GM21825 (cell line): ENCODE measurements around the gene EPAS1.

ENCODE experiments used
- ATAC-seq: cut with Tn5 transposase; IDR thresholded peaks from one replicate; pipeline ENCODE4 v1.9.1; 2021; ENCODE audit warnings: mild to moderate bottlenecking, moderate library complexity; ENCODE audit not compliant: unreplicated experiment

EPAS1 gene

GRCh38 chr2:46296840-46297545, at the start of gene EPAS1:
Gene EPAS1, plus strand, starts transcription at chr2:46297407. Its CDS starts 505 bp downstream, at chr2:46297912.
- peak; percentile 75 for ATAC-seq

- no peak for ATAC-seq
Measured at GRCh38 chr2:46248171-46248570, 49.0 kb upstream of the EPAS1 start.

GRCh38 chr2:46249654-46250053, 47.6 kb upstream of the EPAS1 start:
- ATAC-seq, result no peak

GRCh38 chr2:46252891-46253659, 44.1 kb upstream of the EPAS1 start:
- no peak for ATAC-seq

- ATAC-seq, result no peak
Measured at GRCh38 chr2:46254474-46254873, 42.7 kb upstream of the EPAS1 start.

- ATAC-seq, result no peak
Measured at GRCh38 chr2:46256563-46257142, 40.6 kb upstream of the EPAS1 start.

- ATAC-seq, result no peak
Measured at GRCh38 chr2:46257476-46257875, 39.7 kb upstream of the EPAS1 start.

- ATAC-seq, result no peak
Measured at GRCh38 chr2:46257980-46258379, 39.2 kb upstream of the EPAS1 start.

GRCh38 chr2:46258937-46259776, 38.0 kb upstream of the EPAS1 start:
- ATAC-seq, result no peak

- ATAC-seq, result no peak
Measured at GRCh38 chr2:46259777-46260168, 37.4 kb upstream of the EPAS1 start.

- no peak for ATAC-seq
Measured at GRCh38 chr2:46260305-46260704, 36.9 kb upstream of the EPAS1 start.

GRCh38 chr2:46262248-46262938, 34.8 kb upstream of the EPAS1 start:
- ATAC-seq, result no peak

GRCh38 chr2:46263347-46263746, 33.9 kb upstream of the EPAS1 start:
- ATAC-seq, result no peak

- ATAC-seq, result no peak
Measured at GRCh38 chr2:46264447-46264846, 32.8 kb upstream of the EPAS1 start.

- no peak for ATAC-seq
Measured at GRCh38 chr2:46266134-46266533, 31.1 kb upstream of the EPAS1 start.

- ATAC-seq, result no peak
Measured at GRCh38 chr2:46267616-46268015, 29.6 kb upstream of the EPAS1 start.

- ATAC-seq, result peak; percentile 72
Measured at GRCh38 chr2:46268196-46268595, 29.0 kb upstream of the EPAS1 start.

- no peak for ATAC-seq
Measured at GRCh38 chr2:46269001-46269400, 28.2 kb upstream of the EPAS1 start.

- ATAC-seq, result no peak
Measured at GRCh38 chr2:46269544-46270273, 27.5 kb upstream of the EPAS1 start.

GRCh38 chr2:46270384-46270783, 26.8 kb upstream of the EPAS1 start:
- no peak for ATAC-seq
